AG09319 (cell line): ENCODE results near the gene MS4A13.
"Not testable (repeated sequence)": the region's sequence is repeated elsewhere in the genome, so short reads cannot be mapped to it uniquely, and the experiment has no call there.

Experiments used
- DNase-seq: peaks from one replicate; pipeline ENCODE4 v3.0.0-alpha.2; 2010; ENCODE audit warnings: low read depth; ENCODE audit errors: extremely low read depth
- TF ChIP-seq, protein P1 (sequence below): IDR thresholded peaks from 2 replicates; pipeline ENCODE4 v1.5.1; 2011; ENCODE audit warnings: low read depth, mild to moderate bottlenecking, inconsistent platforms, low read length, moderate library complexity

The MS4A13 gene

DNA sequence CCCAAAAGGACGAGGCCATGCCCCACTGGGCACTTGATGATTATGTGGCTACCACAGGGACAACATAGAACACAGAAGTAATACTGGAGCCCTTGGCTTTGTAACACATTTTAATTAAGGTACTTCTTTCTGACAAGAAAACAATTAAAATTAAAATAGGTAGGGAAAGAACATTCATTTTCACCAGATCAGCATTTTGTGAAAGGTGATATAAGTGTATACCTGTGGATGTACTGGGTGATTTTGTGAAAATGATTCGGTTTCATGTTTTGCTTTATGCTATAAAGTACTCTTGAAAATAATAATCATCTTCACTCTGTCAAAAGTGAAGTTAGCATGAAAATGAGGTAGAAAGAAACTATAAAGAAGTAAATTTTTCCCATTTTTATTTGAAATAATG, 21.7 kb upstream of the MS4A13 start:
- TF ChIP-seq, protein P1, sequence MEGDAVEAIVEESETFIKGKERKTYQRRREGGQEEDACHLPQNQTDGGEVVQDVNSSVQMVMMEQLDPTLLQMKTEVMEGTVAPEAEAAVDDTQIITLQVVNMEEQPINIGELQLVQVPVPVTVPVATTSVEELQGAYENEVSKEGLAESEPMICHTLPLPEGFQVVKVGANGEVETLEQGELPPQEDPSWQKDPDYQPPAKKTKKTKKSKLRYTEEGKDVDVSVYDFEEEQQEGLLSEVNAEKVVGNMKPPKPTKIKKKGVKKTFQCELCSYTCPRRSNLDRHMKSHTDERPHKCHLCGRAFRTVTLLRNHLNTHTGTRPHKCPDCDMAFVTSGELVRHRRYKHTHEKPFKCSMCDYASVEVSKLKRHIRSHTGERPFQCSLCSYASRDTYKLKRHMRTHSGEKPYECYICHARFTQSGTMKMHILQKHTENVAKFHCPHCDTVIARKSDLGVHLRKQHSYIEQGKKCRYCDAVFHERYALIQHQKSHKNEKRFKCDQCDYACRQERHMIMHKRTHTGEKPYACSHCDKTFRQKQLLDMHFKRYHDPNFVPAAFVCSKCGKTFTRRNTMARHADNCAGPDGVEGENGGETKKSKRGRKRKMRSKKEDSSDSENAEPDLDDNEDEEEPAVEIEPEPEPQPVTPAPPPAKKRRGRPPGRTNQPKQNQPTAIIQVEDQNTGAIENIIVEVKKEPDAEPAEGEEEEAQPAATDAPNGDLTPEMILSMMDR = no peak
- DNase-seq = no peak

DNA sequence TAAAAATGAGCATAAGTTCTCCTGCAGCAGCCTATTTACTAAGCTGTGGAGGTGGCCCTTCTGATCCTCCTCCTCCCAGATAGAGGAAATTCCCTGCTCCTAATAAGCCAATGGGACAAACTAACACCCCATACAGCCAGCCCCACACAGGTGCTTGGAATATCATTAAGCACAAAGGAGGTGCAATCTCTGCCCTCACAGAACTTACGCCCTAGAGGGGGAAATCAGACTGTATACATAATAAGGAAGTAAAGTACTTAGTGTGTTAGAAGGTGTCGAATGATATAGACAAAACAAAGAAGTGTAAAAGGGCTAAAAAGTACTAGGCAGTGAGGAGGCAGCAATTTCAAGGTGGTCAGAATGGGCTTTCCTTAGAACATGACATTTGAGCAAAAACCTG, 16.8 kb upstream of the MS4A13 start:
- no peak for DNase-seq
- TF ChIP-seq, protein P1 = no peak

DNA sequence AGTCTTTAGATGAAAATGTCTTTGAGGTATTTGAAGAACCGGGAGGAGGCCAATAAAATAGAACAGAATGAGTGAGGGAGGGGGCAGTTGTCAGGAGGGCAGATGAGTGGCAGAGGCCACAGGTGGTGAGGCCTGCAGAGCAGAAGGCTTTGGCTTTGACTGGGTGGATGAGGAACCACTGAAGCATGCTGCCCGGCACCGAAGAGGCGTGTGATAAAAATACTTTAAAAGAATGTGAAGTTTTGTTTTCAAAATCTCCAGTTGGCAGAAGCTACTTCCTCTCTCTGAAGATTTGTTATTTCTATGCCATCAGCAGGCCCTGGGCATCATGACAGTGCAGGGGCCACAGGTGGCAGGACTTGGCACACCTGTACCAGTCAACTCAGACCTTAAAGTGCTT, 16.3 kb upstream of the MS4A13 start:
- TF ChIP-seq, protein P1 = no peak
- no peak for DNase-seq

DNA sequence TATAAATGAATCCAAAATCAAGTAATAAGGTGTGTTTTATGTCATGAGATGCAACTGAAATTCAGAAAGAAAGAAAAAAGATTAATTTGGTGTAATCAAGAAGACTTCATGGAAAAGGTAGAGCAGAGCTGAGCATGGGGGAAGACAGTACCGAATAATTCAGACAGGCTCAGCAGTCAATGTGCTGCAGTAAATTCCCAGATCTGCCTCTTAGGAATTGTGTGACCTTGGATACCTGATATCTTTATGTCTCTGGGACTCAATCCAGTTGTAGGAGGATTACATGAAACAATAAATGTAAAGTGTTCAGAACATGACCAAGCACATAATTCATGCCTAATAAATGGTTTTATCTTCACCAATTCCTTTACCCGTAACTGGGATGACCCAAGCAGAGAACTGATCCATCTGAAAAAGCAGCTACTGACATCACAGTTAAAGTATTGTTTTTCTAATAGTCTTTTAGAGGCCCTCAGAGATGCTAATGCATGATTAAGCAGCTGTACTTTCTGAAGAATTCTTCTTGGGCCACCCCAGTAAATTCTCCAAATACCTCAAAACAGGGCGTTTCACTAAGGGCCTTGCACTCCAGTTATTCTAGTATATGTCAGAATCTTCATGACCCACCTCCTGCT, 14.8 kb upstream of the MS4A13 start:
- no peak for DNase-seq
- TF ChIP-seq, protein P1 = no peak

DNA sequence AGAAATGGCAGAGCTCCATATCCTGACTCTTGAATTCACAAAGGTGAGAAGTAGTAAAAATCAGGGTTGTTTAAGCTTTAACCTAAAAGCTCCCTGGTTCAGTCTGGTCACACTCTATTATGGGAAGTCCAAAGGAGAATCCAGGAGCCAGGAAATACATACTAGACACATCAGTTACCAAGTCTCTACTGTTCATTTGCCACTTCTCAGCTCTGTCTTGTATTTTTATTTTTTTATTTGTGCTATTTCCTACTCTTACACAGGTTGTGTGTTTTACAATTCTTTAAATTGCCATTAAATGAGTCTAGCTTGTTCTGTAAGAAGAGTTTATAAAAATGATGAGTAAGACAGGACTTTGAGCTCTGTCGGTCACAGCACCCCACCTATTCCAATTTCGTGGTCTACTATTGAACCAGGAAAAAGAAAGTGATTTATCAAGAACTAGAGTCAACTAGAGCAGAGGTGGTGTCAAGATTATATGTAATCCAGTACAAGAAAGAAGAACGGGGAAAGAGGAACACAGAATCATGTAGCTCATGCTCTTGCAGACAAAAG, 12.9 kb upstream of the MS4A13 start:
- TF ChIP-seq, protein P1 = no peak
- DNase-seq = no peak

DNA sequence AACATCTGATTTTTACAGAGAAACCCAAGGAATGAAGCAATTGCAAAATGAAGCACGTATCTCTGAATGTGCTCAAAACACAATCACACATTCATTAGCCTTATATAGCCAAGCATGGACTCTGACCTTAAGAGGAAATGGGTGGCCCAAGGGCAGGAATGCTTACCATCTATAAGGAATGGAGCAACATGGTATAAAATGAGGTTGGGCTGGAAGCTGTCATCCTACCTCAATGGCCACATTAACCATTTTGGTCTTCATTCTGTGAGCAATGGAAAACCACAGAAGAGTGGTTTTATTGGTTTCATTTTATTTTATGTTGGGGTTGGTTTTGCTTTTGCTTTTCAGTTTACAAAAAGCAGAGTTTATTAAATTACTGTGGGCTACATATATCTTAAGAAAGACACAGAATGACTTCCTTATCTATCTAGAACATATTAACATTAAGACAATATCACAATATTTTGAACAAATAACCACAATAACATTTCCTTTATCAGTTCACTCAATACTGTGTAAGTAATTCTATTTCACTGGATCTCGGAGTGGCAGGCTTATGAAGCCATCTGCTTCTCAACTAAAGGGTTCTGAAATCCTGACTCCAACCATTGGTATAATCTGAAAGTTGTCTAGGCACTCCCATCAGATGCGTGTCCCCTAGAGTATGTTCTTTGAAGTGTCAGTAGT, 10.8 kb upstream of the MS4A13 start:
- no peak for DNase-seq
- TF ChIP-seq, protein P1 = no peak

GRCh38 chr11:60509609-60510008, 5.6 kb upstream of the MS4A13 start:
- DNase-seq = not testable (repeated sequence)

DNA sequence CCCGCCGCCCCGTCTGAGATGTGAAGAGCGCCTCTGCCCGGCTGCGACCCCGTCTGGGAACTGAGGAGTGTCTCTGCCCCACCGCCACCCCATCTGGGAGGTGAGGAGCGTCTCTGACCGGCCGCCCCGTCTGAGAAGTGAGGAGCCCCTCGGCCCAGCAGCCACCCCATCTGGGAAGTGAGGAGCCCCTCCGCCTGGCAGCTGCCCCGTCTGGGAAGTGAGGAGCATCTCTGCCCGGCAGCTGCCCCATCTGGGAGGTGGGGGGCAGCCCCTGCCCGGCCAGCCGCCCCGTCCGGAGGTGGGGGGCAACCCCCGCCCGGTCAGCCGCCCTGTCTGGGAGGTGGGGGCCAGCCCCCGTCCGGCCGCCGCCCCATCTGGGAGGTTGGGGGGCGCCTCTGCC, 5.0 kb upstream of the MS4A13 start:
- not testable (repeated sequence) for DNase-seq
